A673 (cell line): ENCODE measurements around the gene DDX31.

Experiments
- EZH2 ChIP-seq: fragments of 200-600 bp; sonication (generic); IDR thresholded peaks from 2 replicates; pipeline ENCODE4 v1.6.1; 2017; ENCODE audit warnings: borderline replicate concordance, low read depth, mild to moderate bottlenecking, mixed read lengths, antibody characterized with exemption, low read length; ENCODE audit not compliant: poor library complexity, severe bottlenecking
- TF ChIP-seq, protein P1 (sequence below): fragments of 300-800, 200-600 bp; sonication (generic); conservative IDR thresholded peaks from 2 replicates; pipeline ENCODE4 v1.5.1; 2017; ENCODE audit warnings: low read depth, mild to moderate bottlenecking, antibody characterized with exemption, low read length, moderate library complexity, mixed read lengths

DNA sequence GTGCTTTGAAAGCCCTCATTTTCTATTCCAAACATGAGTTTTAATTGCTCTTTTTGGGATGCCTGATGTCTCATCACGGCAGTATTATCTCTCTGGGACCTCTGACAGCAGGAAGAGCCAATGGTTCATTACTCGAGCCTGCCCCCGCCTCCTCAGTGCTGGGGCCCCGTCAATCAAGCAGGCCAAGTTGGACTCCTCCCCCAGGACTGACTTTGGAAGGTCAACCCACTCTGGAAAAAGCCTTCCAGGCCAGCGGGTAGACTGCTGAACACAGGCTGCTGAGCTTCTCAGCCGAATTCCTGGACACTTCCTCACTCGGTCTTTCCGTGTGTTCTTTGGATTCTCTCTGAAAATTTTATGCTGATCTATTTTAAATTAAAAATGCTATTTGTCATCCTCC lies 96.9 kb downstream of the DDX31 start:
- TF ChIP-seq, protein P1, sequence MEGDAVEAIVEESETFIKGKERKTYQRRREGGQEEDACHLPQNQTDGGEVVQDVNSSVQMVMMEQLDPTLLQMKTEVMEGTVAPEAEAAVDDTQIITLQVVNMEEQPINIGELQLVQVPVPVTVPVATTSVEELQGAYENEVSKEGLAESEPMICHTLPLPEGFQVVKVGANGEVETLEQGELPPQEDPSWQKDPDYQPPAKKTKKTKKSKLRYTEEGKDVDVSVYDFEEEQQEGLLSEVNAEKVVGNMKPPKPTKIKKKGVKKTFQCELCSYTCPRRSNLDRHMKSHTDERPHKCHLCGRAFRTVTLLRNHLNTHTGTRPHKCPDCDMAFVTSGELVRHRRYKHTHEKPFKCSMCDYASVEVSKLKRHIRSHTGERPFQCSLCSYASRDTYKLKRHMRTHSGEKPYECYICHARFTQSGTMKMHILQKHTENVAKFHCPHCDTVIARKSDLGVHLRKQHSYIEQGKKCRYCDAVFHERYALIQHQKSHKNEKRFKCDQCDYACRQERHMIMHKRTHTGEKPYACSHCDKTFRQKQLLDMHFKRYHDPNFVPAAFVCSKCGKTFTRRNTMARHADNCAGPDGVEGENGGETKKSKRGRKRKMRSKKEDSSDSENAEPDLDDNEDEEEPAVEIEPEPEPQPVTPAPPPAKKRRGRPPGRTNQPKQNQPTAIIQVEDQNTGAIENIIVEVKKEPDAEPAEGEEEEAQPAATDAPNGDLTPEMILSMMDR, result no peak
- no peak for TF ChIP-seq EZH2
